GM19023 (cell line): ENCODE data around the gene RAPSN.

Experiments used
- ATAC-seq: cut with Tn5 transposase; IDR thresholded peaks from one replicate; pipeline ENCODE4 v1.9.1; 2021; ENCODE audit warnings: mild to moderate bottlenecking, moderate library complexity; ENCODE audit not compliant: unreplicated experiment

The RAPSN gene

GRCh38 chr11:47409440-47410369 is 39.2 kb downstream of the RAPSN start:
- no peak for ATAC-seq

- ATAC-seq = peak; percentile 6
Measured at GRCh38 chr11:47408598-47409439, 40.1 kb downstream of the RAPSN start.

- ATAC-seq = peak; percentile 83
Measured at GRCh38 chr11:47407746-47408590, 41.0 kb downstream of the RAPSN start, which contains the start of gene SLC39A13. Gene SLC39A13, plus strand, starts transcription at chr11:47408590. Its CDS starts 1,505 bp downstream, at chr11:47410095.

GRCh38 chr11:47406896-47407745 is 41.8 kb downstream of the RAPSN start:
- no peak for ATAC-seq

GRCh38 chr11:47403571-47403970 is 45.4 kb downstream of the RAPSN start:
- no peak for ATAC-seq

- ATAC-seq = no peak
Measured at GRCh38 chr11:47403135-47403534, 45.8 kb downstream of the RAPSN start.

GRCh38 chr11:47400768-47401279 is 48.1 kb downstream of the RAPSN start:
- ATAC-seq = peak; percentile 56

GRCh38 chr11:47399860-47400767 is 48.8 kb downstream of the RAPSN start:
- ATAC-seq = peak; percentile 59

GRCh38 chr11:47398551-47398950 is 50.4 kb downstream of the RAPSN start:
- no peak for ATAC-seq

- no peak for ATAC-seq
Measured at GRCh38 chr11:47398011-47398410, 50.9 kb downstream of the RAPSN start.

GRCh38 chr11:47396049-47396320 is 53.0 kb downstream of the RAPSN start:
- no peak for ATAC-seq

GRCh38 chr11:47395223-47396048 is 53.5 kb downstream of the RAPSN start:
- ATAC-seq = no peak

GRCh38 chr11:47394322-47395222 is 54.4 kb downstream of the RAPSN start:
- ATAC-seq = peak; percentile 56

GRCh38 chr11:47394050-47394321 is 55.0 kb downstream of the RAPSN start:
- no peak for ATAC-seq

GRCh38 chr11:47393163-47394049 is 55.5 kb downstream of the RAPSN start:
- no peak for ATAC-seq

- no peak for ATAC-seq
Measured at GRCh38 chr11:47392546-47393162, 56.3 kb downstream of the RAPSN start.
